ENCODE measurements around the gene TMEM175.

DNA sequence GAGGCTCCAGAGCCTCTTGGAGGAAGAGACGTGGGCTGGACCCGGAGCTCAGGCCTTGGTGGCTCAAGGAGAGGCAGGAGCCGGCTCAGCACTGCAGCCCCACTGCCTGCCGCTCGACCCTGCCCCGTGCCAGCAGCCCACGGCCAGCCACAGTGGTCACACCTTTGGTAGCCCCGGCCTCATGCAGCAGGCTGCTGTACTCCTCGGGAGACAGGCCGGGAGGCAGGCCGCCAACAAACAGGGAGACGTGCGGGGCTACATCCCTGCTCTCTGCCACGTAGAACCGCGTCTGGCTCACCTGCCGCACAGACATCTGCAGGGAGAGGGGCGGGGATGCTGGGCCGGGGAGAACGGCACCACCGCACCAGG lies 33.5 kb downstream of the TMEM175 start:
- TF ChIP-seq, protein P1, sequence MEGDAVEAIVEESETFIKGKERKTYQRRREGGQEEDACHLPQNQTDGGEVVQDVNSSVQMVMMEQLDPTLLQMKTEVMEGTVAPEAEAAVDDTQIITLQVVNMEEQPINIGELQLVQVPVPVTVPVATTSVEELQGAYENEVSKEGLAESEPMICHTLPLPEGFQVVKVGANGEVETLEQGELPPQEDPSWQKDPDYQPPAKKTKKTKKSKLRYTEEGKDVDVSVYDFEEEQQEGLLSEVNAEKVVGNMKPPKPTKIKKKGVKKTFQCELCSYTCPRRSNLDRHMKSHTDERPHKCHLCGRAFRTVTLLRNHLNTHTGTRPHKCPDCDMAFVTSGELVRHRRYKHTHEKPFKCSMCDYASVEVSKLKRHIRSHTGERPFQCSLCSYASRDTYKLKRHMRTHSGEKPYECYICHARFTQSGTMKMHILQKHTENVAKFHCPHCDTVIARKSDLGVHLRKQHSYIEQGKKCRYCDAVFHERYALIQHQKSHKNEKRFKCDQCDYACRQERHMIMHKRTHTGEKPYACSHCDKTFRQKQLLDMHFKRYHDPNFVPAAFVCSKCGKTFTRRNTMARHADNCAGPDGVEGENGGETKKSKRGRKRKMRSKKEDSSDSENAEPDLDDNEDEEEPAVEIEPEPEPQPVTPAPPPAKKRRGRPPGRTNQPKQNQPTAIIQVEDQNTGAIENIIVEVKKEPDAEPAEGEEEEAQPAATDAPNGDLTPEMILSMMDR (IDR thresholded peaks at IDR 0.05): no peak
- TF ChIP-seq EP300 (IDR thresholded peaks at IDR 0.05) (no peak), POLR2A (IDR thresholded peaks at IDR 0.05) (no peak), POLR2AphosphoS5 (IDR thresholded peaks at IDR 0.05) (no peak)
